GM18498 (cell line): ENCODE results near the gene TBC1D16.

Experiments
- ATAC-seq: cut with Tn5 transposase; IDR thresholded peaks from one replicate; pipeline ENCODE4 v1.9.1; 2021; ENCODE audit warnings: mild to moderate bottlenecking, moderate library complexity; ENCODE audit not compliant: unreplicated experiment

The TBC1D16 gene

GRCh38 chr17:79930877-79931816 lies 104.5 kb downstream of the TBC1D16 start:
- ATAC-seq = no peak

GRCh38 chr17:79930062-79930876 lies 105.4 kb downstream of the TBC1D16 start:
- ATAC-seq = no peak

- no peak for ATAC-seq
Measured at GRCh38 chr17:79929257-79930061, 106.2 kb downstream of the TBC1D16 start.

GRCh38 chr17:79928502-79929256 lies 107.0 kb downstream of the TBC1D16 start:
- ATAC-seq = no peak

GRCh38 chr17:79927688-79928501 lies 107.8 kb downstream of the TBC1D16 start:
- no peak for ATAC-seq

- ATAC-seq = no peak
Measured at GRCh38 chr17:79927136-79927661, 108.5 kb downstream of the TBC1D16 start.

GRCh38 chr17:79926605-79927135 lies 109.0 kb downstream of the TBC1D16 start:
- no peak for ATAC-seq

- ATAC-seq = no peak
Measured at GRCh38 chr17:79926142-79926604, 109.5 kb downstream of the TBC1D16 start.

- no peak for ATAC-seq
Measured at GRCh38 chr17:79925242-79925957, 110.3 kb downstream of the TBC1D16 start.

GRCh38 chr17:79924639-79924976 lies 111.1 kb downstream of the TBC1D16 start:
- ATAC-seq = no peak

- no peak for ATAC-seq
Measured at GRCh38 chr17:79923974-79924638, 111.6 kb downstream of the TBC1D16 start.

- no peak for ATAC-seq
Measured at GRCh38 chr17:79922798-79923197, 112.9 kb downstream of the TBC1D16 start.

GRCh38 chr17:79922116-79922601 lies 113.5 kb downstream of the TBC1D16 start:
- no peak for ATAC-seq

GRCh38 chr17:79921411-79922115 lies 114.1 kb downstream of the TBC1D16 start:
- no peak for ATAC-seq

GRCh38 chr17:79920751-79921410 lies 114.8 kb downstream of the TBC1D16 start:
- ATAC-seq = no peak
